ENCODE data around the gene DUSP15.
A peak's percentile ranks its signal among the peaks of the same experiment; 100 is the strongest.
"Not testable (repeated sequence)": the region's sequence is repeated elsewhere in the genome, so short reads cannot be mapped to it uniquely, and the experiment has no call there.

The DUSP15 gene

GRCh38 chr20:31837896-31838397 lies 32.4 kb downstream of the DUSP15 start:
- DNase-seq, result no peak

- no peak for DNase-seq
Observed at GRCh38 chr20:31836853-31837608, 33.3 kb downstream of the DUSP15 start.

GRCh38 chr20:31835977-31836852 lies 34.1 kb downstream of the DUSP15 start:
- peak; percentile 56 for DNase-seq

- no peak for DNase-seq
Observed at GRCh38 chr20:31835554-31835953, 34.8 kb downstream of the DUSP15 start.

GRCh38 chr20:31833931-31834521 lies 36.3 kb downstream of the DUSP15 start:
- no peak for DNase-seq

- DNase-seq, result no peak
Observed at GRCh38 chr20:31833130-31833930, 37.0 kb downstream of the DUSP15 start.

- DNase-seq, result no peak
Observed at GRCh38 chr20:31831771-31832306, 38.5 kb downstream of the DUSP15 start.

GRCh38 chr20:31831211-31831610 lies 39.1 kb downstream of the DUSP15 start:
- DNase-seq, result no peak

- no peak for DNase-seq
Observed at GRCh38 chr20:31830406-31830981, 39.8 kb downstream of the DUSP15 start.

GRCh38 chr20:31829731-31830130 lies 40.6 kb downstream of the DUSP15 start:
- DNase-seq, result no peak

GRCh38 chr20:31828016-31828415 lies 42.3 kb downstream of the DUSP15 start:
- not testable (repeated sequence) for DNase-seq

GRCh38 chr20:31827059-31827458 lies 43.3 kb downstream of the DUSP15 start:
- no peak for DNase-seq

GRCh38 chr20:31826074-31826473 lies 44.3 kb downstream of the DUSP15 start:
- DNase-seq, result no peak

- DNase-seq, result peak; percentile 23
Observed at GRCh38 chr20:31824554-31825313, 45.6 kb downstream of the DUSP15 start.

GRCh38 chr20:31824125-31824485 lies 46.2 kb downstream of the DUSP15 start:
- no peak for DNase-seq

- DNase-seq, result no peak
Observed at GRCh38 chr20:31823360-31824124, 46.8 kb downstream of the DUSP15 start.

- DNase-seq, result peak; percentile 92
Observed at GRCh38 chr20:31822421-31823330, 47.7 kb downstream of the DUSP15 start.

- no peak for DNase-seq
Observed at GRCh38 chr20:31821427-31821826, 48.9 kb downstream of the DUSP15 start.

- no peak for DNase-seq
Observed at GRCh38 chr20:31820228-31820627, 50.1 kb downstream of the DUSP15 start.
